SK-MEL-5 (cell line): ENCODE results near the gene ESYT3. TPM values are rescaled to one million over a fixed set of nuclear protein-coding genes. Genes with fewer than 3 reads are reported as not detected.
"Not testable (repeated sequence)": the region's sequence is repeated elsewhere in the genome, so short reads cannot be mapped to it uniquely, and the experiment has no call there.

ENCODE experiments used
- DNase-seq: peaks from one replicate; pipeline ENCODE4 v3.0.0-alpha.2; 2016; ENCODE audit warnings: low read depth, low spot score
- in situ Hi-C: cut with HindIII; loops from 2 replicates; pipeline ENCODE4 v1.10.0; 2016; ENCODE audit warnings: low sequenced_read_pairs, high pct_unique_total_duplicates, low pct_unique_long_range_greater_than_20kb
- total RNA-seq: library from RNA; depleted of rRNA; stranded (reverse); fragments of >200 nt; shearing (Covaris generic); gene quantifications from 2 replicates; pipeline ENCODE4 v1.2.3, GENCODE V29; 2014; rRNA removed

ESYT3 gene
- total RNA-seq, 1 experiment from 2014 or later = 0.05 TPM

DNA sequence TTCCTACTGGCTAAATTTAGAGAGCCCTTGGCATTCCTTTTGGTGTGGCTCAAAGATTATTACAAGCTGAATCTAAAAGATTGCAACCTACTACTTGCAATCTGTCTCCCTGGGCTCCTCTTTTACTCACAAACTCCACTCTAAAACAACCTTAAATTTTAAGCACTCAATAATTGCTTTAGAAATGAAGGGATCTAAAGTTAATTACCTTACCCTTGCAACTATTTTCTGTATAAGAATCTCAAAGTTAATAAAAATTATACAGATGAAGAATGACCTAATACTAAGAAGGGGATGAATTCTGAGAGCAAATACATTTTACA is 60.2 kb downstream of the ESYT3 start:
- in situ Hi-C loops = no loop called here
- no peak for DNase-seq

DNA sequence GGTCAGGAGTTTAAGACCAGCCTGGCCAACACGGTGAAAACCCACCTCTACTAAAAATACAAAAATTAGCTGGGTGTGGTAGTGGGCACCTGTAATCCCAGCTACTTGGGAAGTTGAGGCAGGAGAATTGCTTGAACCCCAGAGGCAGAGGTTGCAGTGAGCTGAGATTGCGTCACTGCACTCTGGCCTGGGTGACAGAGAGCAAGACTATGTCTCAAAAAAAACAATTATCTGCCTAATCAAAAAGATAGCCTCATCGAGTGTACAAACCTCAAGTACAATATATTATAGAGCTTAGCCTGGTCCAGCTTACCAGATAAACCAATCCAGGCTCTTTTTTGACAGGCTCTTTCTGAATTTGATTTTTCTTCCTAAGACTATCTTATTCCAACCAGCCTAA is 61.2 kb downstream of the ESYT3 start:
- in situ Hi-C loops, DNase-seq: not testable (repeated sequence)

DNA sequence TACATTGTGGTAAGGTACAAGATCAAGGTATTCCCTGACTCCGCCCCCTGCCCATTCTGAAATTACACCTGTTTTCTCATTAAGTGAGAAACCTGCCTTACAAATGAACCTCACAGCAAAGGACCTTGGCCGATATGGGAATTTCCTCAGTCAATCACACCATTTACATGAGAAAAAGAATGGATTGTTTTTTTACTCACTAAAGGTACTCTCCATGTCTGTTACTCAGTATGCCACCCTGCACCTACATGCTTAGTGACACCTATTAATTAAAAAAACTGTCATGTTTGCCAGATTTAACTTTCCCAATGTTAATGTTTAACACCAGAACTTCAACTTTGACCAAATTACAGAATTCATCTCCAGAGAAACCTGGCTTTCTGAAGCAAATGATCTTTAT is 62.0 kb downstream of the ESYT3 start:
- no peak for DNase-seq
- in situ Hi-C loops = no loop called here

DNA sequence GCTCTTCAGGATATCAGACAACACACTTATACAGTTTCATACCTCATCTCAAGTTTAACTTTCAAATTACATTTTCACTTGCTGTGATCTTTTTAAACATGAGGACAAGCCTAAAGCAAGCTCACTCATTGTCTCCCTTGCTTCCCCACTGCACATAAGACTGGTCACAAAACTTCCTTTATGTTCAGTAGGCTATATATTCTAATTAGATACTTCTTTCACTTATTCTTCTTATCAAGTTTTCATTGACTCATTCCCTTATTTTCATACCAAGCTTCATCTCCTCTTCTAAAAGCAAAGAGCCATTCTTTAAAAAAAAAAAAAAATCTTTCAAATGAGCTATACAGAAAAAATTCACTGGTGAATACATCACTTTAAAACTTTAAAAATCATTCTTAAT is 62.6 kb downstream of the ESYT3 start:
- no peak for DNase-seq
- in situ Hi-C loops = no loop called here

DNA sequence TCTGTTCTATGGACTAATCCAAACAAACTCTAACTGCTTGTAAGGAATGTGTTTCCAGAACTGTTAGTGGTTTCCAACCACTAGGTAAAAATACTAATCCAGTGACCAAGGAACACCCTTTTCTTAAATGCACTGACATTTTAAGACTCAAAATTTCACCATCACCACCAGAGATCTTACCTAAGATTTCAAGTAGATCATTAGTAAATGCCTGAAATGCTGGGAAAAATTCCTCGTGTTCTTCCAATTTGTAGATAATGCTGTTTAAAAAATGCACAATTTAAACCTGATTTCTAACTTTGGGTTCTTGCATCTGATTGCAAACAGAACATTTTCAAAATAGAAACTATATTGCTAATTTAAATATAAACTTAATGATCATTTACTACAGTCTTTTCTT is 63.4 kb downstream of the ESYT3 start:
- in situ Hi-C loops = no loop called here
- no peak for DNase-seq

DNA sequence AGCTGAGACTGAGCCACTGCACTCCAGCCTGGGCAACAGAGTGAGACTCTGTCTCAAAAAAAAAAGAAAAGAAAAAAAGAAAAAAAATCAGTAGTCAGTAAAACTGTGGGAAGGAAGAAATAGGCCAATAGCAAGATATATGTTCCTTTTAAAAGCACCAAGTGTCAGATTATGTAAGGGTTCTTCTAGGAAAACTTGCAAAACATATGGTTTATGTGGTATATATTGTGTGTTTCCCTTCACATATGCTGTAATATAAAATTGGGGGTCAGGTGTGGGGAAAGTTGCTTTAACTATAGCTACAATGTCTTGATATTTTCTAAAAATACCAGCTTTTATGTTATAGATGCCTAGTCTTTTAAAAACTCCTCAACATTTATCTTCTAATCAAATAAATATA is 64.6 kb downstream of the ESYT3 start:
- no peak for DNase-seq
- in situ Hi-C loops = no loop called here

DNA sequence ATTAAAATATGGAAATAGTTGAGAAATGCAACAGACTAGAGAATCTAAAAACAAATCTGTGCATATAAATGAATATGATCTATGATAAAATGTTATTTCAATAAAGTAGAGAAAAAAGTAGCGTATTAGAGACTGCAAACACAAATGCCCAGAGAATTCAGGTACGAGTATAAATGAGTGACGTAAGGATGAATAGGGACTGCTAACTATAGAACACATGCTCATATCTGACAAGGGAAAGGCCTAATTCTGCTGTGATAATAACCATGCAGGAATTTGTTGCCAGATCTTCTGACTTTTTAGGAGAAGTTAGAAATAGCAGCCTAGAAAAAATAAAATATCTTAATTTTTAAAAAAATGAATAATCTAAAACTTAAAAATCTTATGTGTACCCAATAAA is 73.1 kb downstream of the ESYT3 start:
- no peak for DNase-seq
- in situ Hi-C loops = no loop called here

DNA sequence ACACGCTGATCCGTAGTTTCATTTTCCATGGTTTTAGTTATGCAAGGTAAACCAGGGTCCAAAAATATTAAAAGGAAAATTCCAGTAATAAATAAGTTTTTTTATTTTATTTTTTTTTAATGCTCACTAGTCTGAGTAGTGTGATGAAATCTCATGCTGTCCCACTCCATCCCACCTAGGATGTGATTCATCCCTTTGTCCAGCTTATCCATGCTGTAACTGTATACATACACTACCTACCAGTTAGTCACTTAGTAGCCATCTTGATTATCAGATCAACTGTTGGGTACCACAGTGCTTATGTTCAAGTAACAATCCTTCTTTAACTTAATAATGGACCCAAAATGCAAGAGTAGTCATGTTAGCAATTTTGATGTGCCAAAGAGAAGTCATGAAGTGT is 75.2 kb downstream of the ESYT3 start:
- no peak for DNase-seq
- in situ Hi-C loops = no loop called here

DNA sequence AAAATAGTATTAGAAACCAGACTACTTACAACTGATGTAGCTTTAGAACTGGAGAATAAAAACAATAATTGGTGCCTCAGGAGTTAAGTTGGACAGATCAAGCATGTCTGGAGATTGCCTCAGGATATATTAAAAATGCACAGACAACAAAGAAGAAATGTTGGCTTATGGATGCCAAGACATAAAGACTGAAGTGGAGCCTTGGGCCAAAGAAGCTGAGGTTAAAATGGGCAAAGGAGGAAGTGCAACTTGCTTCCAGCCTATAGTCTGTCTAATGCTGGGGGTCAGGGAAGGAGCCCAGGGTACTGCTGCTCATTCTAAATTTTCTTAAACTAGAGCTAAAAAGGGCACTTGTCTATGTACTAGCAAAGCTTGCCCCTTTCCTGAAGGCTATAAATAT is 77.5 kb downstream of the ESYT3 start:
- in situ Hi-C loops = no loop called here
- DNase-seq = no peak

DNA sequence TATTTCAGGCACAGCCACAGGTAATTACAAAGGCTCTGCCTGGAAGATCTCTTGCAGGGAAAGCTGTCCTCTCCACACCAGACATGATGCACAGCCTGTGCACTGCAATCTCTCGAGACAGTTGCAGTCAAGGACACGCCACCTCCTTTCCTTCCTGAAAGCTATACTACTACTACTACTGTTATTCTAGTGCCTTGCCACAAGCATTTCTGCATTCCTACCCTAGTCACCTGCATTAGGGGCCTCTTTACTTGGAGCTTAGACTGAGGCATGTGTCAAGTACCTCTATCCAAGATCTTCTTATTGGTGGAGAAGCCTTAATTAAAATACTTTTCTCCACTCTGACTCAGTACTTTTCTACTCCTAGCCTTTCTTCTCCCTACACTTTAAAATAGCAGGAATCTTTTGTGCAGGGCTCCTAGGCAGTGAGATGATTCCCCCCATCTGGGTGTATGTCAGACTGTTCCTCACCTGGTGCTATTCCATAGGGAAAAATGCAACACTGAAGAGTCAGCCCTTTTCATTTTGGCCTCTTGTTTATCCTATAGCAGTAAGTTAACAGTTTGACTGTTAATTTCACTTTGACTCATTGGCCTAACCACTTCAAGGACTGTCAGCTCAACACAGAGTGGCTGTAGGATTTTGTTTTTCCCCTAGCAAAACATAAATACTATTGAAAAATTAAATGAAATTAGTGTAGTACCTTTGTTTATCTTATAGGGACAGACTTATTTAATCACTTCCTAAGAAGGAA is 78.9 kb downstream of the ESYT3 start:
- in situ Hi-C loops = no loop called here

DNA sequence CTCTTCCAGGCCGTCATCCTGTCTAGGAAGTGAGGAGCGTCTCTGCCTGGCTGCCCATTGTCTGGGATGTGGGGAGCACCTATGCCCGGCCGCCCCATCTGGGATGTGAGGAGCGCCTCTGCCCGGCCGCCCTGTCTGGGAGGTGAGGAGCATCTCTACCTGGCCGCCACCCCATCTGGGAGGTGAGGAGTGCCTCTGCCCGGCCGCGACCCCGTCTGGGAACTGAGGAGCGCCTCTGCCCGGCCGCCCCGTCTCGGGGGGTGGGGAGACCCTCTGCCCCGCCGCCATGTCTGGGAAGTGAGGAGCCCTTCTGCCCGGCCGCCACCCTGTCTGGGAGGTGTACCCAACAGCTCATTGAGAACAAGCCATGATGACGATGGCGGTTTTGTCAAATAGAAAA is 87.0 kb downstream of the ESYT3 start:
- in situ Hi-C loops, DNase-seq: not testable (repeated sequence)

More for the DNA sequence above, 78.9 kb downstream of the ESYT3 start:
- DNase-seq = no peak

Other genes starting within 250 kb of the ESYT3 start
- gene ARMC8, start 247.3 kb upstream of the ESYT3 start, total RNA-seq = 35.0 and 44.7 TPM in 2 replicates
- not detected in 2 replicates for gene NME9, start 104.8 kb upstream of the ESYT3 start, total RNA-seq
- gene MRAS, start 86.0 kb upstream of the ESYT3 start, total RNA-seq = 6.5 and 10.9 TPM in 2 replicates
- gene CEP70, start 159.6 kb downstream of the ESYT3 start, total RNA-seq = 9.8 and 14.0 TPM in 2 replicates
- gene FAIM, start 174.2 kb downstream of the ESYT3 start, total RNA-seq = 9.0 and 11.8 TPM in 2 replicates